SKM-1 (cell line): ENCODE results near the gene TMEM62.
A peak's percentile ranks its signal among the peaks of the same experiment; 100 is the strongest.
"Not testable (repeated sequence)": the region's sequence is repeated elsewhere in the genome, so short reads cannot be mapped to it uniquely, and the experiment has no call there.

Experiments used
- DNase-seq: peaks from one replicate; lab custom pipeline; 2025; ENCODE audit not compliant: unreplicated experiment; lab: John Stamatoyannopoulos, UW

Gene TMEM62

GRCh38 chr15:43175656-43176309 is 42.4 kb downstream of the TMEM62 start:
- not testable (repeated sequence) for DNase-seq

GRCh38 chr15:43177147-43177546 is 43.8 kb downstream of the TMEM62 start:
- DNase-seq: not testable (repeated sequence)

DNA sequence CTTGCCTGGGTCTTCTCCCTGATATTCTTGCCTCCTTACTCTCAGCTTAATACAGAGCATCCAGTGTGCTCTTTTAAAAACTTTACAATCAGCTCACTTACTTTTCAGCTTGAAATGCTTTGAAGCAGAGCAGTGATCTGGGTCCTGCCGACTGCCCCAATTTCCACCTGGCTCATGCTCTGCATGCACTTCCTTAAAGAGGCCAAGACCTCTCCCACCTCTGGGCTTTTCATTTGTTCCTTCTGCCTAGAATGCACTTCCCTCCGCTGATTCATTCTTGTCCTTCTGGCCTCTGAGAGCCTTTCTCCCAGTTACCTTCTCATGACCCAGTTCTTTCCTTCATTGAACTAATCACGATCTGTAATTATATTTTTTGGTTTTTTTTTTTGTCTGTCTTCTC is 49.9 kb downstream of the TMEM62 start:
- DNase-seq: no peak

GRCh38 chr15:43184407-43185124 is 51.2 kb downstream of the TMEM62 start:
- no peak for DNase-seq

- DNase-seq: peak; percentile 88
These were observed 52.0 kb downstream of the TMEM62 start, which contains the start of gene CCNDBP1 for GRCh38 chr15:43185157-43186002. Gene CCNDBP1 (plus strand): TSS chr15:43185403. CDS start chr15:43185499, 96 bp downstream.

GRCh38 chr15:43186003-43186353 is 52.6 kb downstream of the TMEM62 start:
- no peak for DNase-seq

GRCh38 chr15:43187544-43188155 is 54.3 kb downstream of the TMEM62 start:
- peak; percentile 20 for DNase-seq

DNA sequence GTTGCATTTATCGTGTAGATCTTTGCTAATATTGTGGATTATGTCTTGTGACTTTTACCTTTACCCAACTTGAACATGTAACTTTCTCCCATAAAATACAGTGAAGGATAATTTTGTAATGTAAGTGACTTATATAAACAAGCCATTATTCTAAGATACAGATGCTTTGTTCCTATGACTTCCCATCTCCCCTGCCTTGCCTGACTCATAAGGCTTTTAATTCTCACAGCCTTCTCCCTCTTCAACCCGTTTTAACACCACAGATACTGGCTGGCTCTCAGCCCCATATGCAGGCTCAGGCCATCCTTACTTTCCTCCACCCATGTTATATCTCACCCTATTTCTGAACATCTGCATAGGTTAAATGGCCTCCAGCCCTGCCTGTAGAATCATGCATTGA is 55.9 kb downstream of the TMEM62 start:
- no peak for DNase-seq

- no peak for DNase-seq
These were observed 56.8 kb downstream of the TMEM62 start for GRCh38 chr15:43190178-43190577.

DNA sequence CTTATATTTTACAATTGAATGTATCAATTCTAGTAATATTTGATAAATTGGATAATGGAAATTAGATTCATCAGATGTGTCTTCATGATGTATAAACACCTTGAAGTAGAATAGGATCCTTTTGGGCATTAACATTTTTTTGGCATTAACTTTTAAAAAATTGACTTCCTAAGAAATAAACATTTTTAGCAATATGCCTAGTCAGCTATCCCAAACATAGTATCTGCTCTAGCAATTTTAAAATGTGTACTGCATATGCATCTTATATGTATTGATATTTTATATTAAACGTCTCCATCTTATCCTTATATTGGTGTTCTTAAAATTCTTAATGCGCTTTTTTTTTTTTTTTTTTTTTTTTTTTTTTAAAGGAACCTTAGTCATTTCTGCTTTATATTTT is 60.3 kb downstream of the TMEM62 start:
- no peak for DNase-seq

DNA sequence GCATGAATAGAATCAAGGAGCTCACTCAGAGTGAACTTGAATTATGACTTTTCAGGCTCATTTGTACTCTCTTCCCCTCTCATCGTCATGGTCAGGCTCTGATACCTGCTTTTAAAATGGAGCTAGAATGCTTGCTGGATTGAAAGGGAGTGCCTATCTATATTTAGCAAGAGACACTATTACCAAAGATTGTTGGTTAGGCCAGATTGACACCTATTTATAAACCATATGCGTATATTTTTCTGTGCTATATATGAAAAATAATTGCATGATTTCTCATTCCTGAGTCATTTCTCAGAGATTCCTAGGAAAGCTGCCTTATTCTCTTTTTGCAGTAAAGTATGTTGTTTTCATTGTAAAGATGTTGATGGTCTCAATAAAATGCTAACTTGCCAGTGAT is 61.4 kb downstream of the TMEM62 start:
- DNase-seq: no peak

DNA sequence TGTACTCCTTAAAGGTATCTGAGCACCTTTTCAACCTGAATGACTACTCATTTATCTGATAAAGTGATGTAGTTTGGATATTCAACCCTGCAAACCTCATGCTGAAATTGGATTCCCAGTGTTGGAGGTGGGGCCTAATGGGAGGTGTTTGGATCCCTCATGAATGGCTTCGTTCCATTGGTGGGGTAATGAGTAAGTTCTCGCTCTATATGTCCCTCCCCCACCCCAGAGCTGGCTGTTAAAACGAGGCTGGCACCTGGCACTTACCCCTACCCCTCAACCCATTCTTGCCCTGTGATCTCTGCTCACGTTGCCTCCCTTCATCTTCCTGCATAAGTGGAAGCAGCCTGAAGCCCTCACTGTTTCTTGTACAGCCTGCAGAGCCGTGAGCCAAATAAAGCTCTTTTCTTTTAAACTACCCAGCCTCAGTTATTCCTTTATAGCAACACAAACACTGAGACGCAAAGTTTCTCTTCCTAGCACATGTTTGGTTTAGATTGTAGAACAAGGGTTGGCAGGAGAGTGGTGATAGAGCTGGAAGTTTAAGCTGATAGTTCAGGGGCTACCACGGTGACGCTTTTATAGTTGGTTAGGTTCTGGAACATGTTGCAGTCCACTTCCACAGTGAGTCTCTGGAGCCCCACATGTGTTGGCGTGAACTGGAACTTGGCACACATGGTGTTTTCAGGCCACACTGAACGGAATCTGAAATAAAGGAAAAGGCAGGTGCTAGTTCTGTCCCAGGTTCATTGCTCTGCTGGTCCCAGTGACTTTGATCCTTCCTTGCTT is 63.6 kb downstream of the TMEM62 start:
- DNase-seq: no peak

- not testable (repeated sequence) for DNase-seq
These were observed 64.4 kb downstream of the TMEM62 start for GRCh38 chr15:43197773-43198172.

DNA sequence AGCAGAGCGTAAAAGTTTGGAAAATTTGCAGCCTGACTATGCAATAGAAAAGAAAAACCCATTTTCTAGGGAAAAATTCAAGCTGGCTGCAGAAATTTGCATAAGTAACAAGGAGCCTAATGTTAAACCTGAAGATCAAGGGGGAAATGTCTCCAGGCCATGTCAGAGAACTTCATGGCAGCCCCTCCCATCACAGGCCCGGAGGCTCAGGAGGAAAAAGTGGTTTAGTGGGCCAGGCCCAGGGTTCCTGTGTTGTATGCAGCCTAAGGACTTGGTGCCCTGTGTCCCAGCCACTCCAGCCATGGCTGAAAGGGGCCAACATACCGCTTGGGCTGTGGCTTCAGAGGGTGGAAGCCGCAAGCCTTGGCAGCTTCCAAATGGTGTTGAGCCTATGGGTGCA is 65.2 kb downstream of the TMEM62 start:
- DNase-seq: not testable (repeated sequence)

DNA sequence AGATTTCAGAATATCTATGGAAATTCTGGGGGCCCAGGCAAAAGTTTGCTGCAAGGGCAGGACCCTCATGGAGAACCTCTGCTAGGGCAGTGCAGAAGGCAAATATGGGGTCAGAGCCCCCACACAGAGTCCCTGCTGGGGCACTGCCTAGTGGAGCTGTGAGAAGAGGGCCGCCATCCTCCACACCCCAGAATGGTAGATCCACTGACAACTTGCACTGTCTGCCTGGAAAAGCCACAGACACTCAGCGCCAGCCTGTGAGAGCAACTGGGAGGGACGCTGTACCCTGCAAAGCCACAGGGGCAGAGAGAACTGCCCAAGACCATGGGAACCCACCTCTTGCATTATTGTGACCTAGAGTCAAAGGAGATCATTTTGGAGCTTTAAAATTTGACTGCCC is 65.6 kb downstream of the TMEM62 start:
- DNase-seq: no peak

GRCh38 chr15:43199945-43200488 is 66.6 kb downstream of the TMEM62 start:
- DNase-seq: no peak

- DNase-seq: no peak
These were observed 70.9 kb downstream of the TMEM62 start for GRCh38 chr15:43204016-43204901.

DNA sequence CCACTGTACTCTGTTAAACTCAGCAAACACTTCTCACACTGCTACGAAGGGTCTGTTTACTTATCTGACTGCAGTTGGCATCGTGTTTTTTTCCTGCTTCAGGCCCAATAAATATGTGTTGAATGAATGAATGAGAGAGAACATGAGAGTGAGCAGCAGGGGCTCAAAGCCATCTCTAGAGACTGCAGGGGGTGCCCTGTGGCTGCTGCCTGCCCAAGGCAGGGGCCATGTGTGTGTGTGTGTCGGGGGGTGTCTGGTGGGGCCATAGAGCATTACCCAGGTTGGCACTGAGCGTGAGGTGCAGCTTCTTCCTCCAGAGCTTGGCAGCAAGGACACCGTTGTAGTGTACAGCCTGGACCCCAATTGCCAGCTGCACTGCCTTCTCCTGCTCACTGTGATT is 72.7 kb downstream of the TMEM62 start:
- no peak for DNase-seq

- no peak for DNase-seq
These were observed 73.6 kb downstream of the TMEM62 start for GRCh38 chr15:43207024-43207423.
